SK-N-MC (cell line): ENCODE results near the gene ALAD.

Source experiments
- EZH2 ChIP-seq: fragments of 200-600 bp; sonication (generic); IDR thresholded peaks from one replicate; pipeline ENCODE4 v1.6.1; 2017; ENCODE audit warnings: antibody characterized with exemption
- FOXP2 ChIP-seq: optimal IDR thresholded peaks from 2 replicates; pipeline ENCODE3; 2011; ENCODE audit warnings: mild to moderate bottlenecking, moderate library complexity; ENCODE audit not compliant: insufficient read depth; ENCODE audit errors: extremely low read length, control extremely low read depth
- POLR2AphosphoS5 ChIP-seq: IDR thresholded peaks from 2 replicates; pipeline ENCODE4 v1.6.1; 2012; ENCODE audit warnings: mild to moderate bottlenecking, low read depth, low read length, borderline replicate concordance

DNA sequence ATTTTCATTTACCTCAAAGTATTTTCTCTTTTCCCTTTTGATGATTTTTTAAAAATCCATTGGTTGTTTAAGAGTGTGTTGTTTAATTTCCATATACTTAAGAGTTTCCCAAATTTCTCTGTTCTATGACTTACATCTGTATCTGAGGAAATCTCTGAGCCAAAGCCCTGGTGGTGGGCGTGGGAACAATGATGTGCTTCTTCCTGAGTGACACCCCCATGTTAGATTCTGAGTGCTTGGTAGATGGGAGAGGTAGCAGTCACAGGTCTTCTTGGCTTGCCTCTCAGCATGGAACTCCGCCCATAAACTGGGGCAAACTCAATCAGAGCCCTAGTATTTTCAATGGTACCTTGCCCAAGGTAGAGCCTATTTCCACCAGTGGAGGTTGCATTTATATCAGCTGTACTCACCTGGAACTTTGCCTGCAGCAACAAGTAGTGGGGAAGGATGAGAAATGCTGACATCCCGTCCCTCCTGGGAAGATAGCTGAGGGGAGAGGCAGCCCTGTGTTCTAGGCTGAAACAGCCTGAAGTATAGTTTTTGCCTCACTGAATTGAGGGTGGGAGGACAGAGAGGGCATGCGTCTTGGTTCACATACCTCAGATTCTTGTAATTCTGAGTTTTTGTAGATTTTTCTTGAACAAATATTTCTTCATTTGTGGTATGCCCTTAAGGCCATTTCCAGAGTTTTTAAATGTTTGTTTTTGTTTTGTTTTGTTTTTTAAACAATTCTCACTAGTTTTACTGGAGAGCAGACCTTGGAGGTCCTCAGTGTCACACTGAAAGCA is 35.8 kb upstream of the ALAD start:
- TF ChIP-seq POLR2AphosphoS5 (no peak), EZH2 (no peak), FOXP2 (no peak)
